DND-41 (cell line): Measurements from ENCODE around the gene KRT4.

Source experiments
- EZH2 ChIP-seq: IDR thresholded peaks from 3 replicates; pipeline ENCODE4 v1.6.1; 2012; ENCODE audit warnings: borderline replicate concordance, low read depth, mild to moderate bottlenecking, moderate library complexity, low read length, inconsistent platforms; ENCODE audit not compliant: severe bottlenecking
- TF ChIP-seq, protein P1 (sequence below): IDR thresholded peaks from 2 replicates; pipeline ENCODE4 v1.5.1; 2012; ENCODE audit warnings: borderline replicate concordance, low read length, moderate library complexity, mild to moderate bottlenecking; ENCODE audit not compliant: poor library complexity, severe bottlenecking; ENCODE audit errors: extremely low read depth

DNA sequence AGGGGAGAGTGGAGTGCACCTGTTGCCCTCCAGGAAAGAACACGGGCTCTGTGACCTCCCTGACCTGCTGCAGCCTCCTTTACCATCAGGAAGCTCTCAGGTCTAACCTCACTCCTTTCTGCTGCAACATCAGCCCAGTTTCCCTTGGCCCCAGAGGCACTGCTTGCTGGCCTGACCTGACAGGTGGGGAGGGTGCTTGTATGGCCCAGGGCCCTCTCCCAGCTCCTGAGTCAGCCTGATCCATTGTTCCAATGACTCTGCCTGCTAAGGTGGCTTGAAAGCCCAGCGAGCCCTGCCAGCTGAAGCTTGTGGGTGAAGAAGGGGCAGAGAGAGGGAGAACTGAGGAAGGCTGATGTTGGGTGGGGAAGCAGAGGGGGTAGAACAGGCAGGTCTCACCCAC is 48.1 kb upstream of the KRT4 start:
- TF ChIP-seq, protein P1, sequence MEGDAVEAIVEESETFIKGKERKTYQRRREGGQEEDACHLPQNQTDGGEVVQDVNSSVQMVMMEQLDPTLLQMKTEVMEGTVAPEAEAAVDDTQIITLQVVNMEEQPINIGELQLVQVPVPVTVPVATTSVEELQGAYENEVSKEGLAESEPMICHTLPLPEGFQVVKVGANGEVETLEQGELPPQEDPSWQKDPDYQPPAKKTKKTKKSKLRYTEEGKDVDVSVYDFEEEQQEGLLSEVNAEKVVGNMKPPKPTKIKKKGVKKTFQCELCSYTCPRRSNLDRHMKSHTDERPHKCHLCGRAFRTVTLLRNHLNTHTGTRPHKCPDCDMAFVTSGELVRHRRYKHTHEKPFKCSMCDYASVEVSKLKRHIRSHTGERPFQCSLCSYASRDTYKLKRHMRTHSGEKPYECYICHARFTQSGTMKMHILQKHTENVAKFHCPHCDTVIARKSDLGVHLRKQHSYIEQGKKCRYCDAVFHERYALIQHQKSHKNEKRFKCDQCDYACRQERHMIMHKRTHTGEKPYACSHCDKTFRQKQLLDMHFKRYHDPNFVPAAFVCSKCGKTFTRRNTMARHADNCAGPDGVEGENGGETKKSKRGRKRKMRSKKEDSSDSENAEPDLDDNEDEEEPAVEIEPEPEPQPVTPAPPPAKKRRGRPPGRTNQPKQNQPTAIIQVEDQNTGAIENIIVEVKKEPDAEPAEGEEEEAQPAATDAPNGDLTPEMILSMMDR, result no peak
- TF ChIP-seq EZH2, result no peak
